ENCODE data around the gene CRYAB.

Gene CRYAB

DNA sequence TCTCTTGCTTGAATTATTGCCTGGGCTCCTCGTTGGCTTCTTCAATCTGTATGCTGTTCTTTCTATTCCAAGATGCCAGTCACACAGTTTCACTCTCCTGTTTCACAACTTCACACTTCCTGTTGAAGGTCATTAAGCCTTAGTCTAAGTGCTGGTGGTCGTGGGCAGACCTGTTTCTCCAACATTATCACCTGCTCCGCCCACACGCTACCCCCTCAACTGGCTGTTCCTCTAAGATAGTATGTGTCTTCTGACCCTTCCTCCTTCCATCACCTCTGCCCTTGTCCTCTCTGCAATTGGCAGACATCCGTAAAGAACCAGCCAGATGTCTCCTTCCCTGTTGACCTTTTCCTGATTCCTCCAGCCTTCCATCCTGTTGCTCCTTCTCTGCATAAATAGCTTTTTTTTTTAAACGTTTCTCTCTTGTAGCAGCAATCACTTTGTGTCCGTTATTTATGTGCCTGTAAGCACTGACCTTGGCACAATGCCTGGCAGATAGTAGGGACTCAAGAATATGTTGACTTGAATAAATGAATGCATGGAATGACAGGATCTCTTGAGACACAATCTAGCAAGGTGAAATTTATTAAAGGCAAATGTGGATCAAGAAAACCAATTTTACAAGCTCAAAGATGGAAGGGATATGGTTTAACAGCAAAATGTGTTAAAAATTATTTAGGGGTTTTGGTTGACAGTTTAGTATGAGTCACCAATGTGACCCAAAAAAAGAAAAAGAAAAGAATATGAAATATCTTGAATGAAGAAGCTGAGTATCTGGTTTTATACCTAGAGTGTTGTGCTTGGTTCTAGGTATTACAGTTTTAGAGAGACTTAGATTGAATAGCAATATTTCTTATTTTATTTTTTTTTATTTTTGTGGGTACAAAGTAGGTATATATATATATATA is 38.2 kb upstream of the CRYAB start:
- no peak for DNase-seq (ENCODE audit: low read depth)
- H3K4me3 ChIP-seq (ENCODE audit: low read depth, low read length), result no peak overlapping the region
- in situ Hi-C loops (cut with HindIII; ENCODE audit: low sequenced_read_pairs), result no loop called here
- TF ChIP-seq, protein P1, sequence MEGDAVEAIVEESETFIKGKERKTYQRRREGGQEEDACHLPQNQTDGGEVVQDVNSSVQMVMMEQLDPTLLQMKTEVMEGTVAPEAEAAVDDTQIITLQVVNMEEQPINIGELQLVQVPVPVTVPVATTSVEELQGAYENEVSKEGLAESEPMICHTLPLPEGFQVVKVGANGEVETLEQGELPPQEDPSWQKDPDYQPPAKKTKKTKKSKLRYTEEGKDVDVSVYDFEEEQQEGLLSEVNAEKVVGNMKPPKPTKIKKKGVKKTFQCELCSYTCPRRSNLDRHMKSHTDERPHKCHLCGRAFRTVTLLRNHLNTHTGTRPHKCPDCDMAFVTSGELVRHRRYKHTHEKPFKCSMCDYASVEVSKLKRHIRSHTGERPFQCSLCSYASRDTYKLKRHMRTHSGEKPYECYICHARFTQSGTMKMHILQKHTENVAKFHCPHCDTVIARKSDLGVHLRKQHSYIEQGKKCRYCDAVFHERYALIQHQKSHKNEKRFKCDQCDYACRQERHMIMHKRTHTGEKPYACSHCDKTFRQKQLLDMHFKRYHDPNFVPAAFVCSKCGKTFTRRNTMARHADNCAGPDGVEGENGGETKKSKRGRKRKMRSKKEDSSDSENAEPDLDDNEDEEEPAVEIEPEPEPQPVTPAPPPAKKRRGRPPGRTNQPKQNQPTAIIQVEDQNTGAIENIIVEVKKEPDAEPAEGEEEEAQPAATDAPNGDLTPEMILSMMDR (IDR thresholded peaks at IDR 0.05; ENCODE audit: low read depth, low read length, missing control alignments), result no peak

DNA sequence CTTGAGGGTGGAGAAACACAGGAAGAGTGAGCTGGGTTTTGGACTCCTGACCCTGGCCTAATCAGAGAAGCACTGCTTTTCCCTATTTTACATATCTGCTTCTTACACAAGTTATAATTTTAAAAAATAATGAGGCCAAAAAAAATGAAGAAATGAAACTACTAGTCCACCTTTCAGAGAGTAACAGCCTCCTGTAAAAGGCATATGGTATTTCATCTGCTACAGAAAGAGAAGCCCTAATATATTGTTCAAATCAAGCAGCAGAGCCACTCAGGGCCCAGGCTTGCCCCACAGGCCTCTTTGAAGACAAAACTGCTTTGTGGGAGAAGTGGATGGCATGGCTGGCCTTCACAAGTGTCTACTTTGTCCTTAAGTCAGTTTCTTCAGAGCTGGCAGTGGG is 35.6 kb upstream of the CRYAB start:
- in situ Hi-C loops (cut with HindIII; ENCODE audit: low sequenced_read_pairs), result no loop called here
- H3K4me3 ChIP-seq (ENCODE audit: low read depth, low read length), result no peak overlapping the region
- TF ChIP-seq, protein P1 (IDR thresholded peaks at IDR 0.05; ENCODE audit: low read depth, low read length, missing control alignments), result no peak
- DNase-seq (ENCODE audit: low read depth), result no peak

DNA sequence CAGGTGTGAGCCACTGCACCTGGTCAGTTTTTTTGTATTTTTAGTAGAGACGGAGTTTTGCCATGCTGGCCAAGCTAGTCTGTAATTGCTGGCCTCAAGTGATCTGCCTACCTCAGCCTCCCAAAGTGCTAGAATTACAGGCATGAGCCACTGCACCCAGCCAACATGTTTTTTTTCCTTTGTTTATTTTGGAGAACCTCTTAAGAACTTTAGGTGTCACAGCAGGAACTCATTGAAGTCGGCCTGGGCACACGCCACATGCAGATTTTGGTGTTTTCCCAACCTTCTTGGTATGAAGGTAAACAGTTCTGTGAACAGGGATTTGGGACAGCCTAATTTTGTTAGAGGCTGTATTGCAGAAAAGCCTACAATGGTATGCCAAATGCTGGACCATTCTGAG is 34.9 kb upstream of the CRYAB start:
- TF ChIP-seq, protein P1 (IDR thresholded peaks at IDR 0.05; ENCODE audit: low read depth, low read length, missing control alignments), result no peak

DNA sequence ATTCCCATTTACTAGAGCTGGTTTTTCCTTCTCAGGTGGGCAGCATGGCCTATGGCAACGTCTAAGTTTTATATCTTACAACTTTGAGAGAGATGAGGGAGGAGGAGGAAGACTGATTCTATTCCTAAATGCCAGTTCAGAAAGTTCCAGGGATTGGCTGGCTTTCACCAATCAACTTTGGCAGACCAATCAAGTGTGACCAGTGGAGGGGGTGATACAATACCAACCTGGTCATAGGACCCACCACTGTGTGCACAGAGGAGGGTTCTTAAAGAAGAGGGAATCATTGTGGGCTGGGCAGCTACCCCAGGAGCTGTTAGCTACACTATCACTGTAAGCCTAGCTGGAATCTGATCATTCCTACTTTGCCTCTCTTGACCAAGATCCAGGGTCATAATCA is 33.6 kb upstream of the CRYAB start:
- in situ Hi-C loops (cut with HindIII; ENCODE audit: low sequenced_read_pairs), result no loop called here
- H3K4me3 ChIP-seq (ENCODE audit: low read depth, low read length), result no peak overlapping the region
- no peak for DNase-seq (ENCODE audit: low read depth)
- TF ChIP-seq, protein P1 (IDR thresholded peaks at IDR 0.05; ENCODE audit: low read depth, low read length, missing control alignments), result no peak

More for the DNA sequence above, 34.9 kb upstream of the CRYAB start:
- no peak for DNase-seq (ENCODE audit: low read depth)
- H3K4me3 ChIP-seq (ENCODE audit: low read depth, low read length), result no peak overlapping the region
- in situ Hi-C loops (cut with HindIII; ENCODE audit: low sequenced_read_pairs), result no loop called here

DNA sequence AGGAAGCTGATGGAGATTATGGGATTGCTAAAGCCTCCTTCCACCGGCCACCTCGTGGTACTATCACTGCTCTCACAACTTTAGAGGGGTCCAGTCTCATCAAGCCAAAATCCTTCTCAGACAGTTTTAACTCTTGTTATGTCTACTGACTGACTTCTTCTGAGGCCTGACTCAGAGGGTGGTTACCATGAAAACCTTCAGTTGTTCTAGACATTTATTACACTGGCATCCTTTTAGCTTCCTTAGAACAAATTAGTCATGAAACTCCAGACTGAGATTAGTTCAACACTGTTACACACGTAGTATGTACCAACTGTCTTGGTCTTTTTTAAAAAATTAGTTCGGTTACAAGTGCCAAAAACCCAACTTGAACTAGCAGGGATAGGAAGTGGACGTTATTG is 33.1 kb upstream of the CRYAB start:
- no peak overlapping the region for H3K4me3 ChIP-seq (ENCODE audit: low read depth, low read length)
- DNase-seq (ENCODE audit: low read depth), result peak; percentile 74
- in situ Hi-C loops (cut with HindIII; ENCODE audit: low sequenced_read_pairs), result no loop called here
- TF ChIP-seq, protein P1 (IDR thresholded peaks at IDR 0.05; ENCODE audit: low read depth, low read length, missing control alignments), result no peak

DNA sequence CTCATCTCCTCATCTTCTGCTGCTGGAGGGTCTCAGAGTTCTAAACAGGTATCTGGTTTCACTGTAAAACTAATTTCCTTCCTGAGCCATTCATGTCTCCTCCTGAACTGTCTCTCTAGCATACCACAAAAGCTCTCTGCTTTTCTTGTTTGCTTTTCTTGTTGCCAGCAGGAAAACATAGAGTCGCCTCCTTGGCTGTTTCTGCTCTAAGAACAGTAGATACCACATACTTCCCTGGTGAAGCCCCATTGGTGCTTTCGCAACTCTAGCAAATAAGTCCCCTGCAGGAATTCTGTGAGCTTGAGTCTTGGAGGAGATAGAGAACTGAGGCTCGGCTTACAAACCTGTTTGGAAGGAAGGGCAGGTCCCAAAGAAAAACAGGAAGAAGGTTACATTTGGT is 32.6 kb upstream of the CRYAB start:
- no peak for DNase-seq (ENCODE audit: low read depth)
- in situ Hi-C loops (cut with HindIII; ENCODE audit: low sequenced_read_pairs), result no loop called here
- no peak overlapping the region for H3K4me3 ChIP-seq (ENCODE audit: low read depth, low read length)
- TF ChIP-seq, protein P1 (IDR thresholded peaks at IDR 0.05; ENCODE audit: low read depth, low read length, missing control alignments), result no peak
